GM19467 (cell line): ENCODE results near the gene CPA5.
"Not testable (repeated sequence)": the region's sequence is repeated elsewhere in the genome, so short reads cannot be mapped to it uniquely, and the experiment has no call there.

ENCODE experiments used
- ATAC-seq: cut with Tn5 transposase; IDR thresholded peaks from one replicate; pipeline ENCODE4 v1.9.1; 2021; ENCODE audit warnings: mild to moderate bottlenecking, moderate library complexity; ENCODE audit not compliant: unreplicated experiment

CPA5 gene

GRCh38 chr7:130374507-130374906 lies 29.9 kb downstream of the CPA5 start:
- ATAC-seq = no peak

- not testable (repeated sequence) for ATAC-seq
These were observed 31.8 kb downstream of the CPA5 start for GRCh38 chr7:130376461-130376860.

DNA sequence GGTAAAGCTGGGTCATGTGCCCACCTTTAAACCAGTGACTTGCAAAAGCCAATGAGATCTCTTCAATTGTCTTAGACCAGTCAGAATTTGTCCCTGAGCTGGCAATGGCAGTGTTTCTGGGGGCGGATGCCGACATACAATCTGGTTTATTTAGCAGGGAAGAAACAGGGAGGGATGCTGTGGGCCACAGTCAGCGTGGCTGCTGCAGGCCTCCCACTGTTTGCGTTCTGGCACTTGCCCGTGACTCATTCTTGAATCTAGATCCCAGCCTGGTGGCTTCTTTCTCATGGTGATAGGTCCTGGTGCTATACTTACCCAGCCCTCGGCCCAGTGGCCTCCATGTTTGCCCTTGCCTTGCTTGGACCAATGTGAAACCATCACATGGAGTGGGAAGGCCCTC lies 32.6 kb downstream of the CPA5 start:
- ATAC-seq = no peak

DNA sequence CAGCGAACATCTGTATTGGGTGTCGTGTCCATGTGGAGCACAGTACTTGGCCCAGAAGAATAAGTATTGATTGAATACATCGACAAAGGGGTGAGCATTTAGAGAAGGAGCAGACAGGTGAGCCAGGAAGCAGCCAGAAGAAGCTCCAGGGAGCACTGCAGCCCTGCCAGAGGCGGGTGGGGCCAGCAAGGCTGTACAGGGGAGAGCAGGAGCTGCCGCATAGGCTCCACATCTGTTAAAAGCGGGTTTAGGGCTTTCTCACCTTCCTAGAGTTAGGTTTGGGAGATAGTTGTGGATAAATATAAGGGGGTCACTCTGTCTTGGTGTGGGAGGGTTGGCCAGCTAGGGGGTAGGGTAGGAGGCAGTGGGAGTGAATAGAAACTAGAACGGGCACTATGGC lies 34.4 kb downstream of the CPA5 start:
- ATAC-seq = no peak

GRCh38 chr7:130379532-130379920 lies 34.9 kb downstream of the CPA5 start:
- no peak for ATAC-seq

- ATAC-seq = no peak
These were observed 35.6 kb downstream of the CPA5 start, which contains the start of gene CPA1 for GRCh38 chr7:130379921-130380860. CPA1 (plus strand) TSS chr7:130380494; CDS start chr7:130380521, 27 bp downstream.

- no peak for ATAC-seq
These were observed 36.3 kb downstream of the CPA5 start for GRCh38 chr7:130380861-130381455.

GRCh38 chr7:130381468-130382312 lies 37.1 kb downstream of the CPA5 start:
- ATAC-seq = no peak

DNA sequence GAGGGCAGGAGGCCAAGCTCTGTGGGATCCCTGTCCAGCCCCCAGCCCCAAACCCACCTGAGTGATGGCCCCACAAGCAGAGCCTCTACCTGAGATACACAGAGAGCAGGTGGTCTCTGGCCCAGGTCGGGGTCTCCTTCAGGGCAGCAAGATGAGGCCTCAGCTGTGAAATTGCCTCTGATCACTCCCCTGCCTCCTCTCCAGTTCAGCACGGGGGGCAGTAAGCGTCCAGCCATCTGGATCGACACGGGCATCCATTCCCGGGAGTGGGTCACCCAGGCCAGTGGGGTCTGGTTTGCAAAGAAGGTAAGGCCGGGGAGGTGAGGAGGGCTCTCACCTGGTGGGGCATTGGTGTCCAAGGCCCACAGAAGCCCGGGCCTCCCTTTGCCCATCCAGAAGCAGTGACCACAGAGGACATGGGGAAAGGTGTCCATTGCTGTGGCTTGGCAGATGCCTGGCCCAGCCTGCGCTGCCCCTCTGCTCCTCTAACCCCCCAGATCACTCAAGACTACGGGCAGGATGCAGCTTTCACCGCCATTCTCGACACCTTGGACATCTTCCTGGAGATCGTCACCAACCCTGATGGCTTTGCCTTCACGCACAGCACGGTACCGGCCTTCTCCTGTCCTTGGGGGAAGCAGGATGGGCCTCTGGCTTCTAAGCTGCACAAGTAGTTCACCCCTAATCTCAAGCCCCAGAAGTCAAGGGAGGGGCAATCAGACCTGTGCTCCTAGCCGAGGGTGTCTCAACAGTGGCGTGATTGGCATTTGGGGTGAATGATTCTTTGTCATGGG lies 38.8 kb downstream of the CPA5 start:
- ATAC-seq = no peak

GRCh38 chr7:130384371-130384801 lies 39.8 kb downstream of the CPA5 start:
- ATAC-seq = no peak

DNA sequence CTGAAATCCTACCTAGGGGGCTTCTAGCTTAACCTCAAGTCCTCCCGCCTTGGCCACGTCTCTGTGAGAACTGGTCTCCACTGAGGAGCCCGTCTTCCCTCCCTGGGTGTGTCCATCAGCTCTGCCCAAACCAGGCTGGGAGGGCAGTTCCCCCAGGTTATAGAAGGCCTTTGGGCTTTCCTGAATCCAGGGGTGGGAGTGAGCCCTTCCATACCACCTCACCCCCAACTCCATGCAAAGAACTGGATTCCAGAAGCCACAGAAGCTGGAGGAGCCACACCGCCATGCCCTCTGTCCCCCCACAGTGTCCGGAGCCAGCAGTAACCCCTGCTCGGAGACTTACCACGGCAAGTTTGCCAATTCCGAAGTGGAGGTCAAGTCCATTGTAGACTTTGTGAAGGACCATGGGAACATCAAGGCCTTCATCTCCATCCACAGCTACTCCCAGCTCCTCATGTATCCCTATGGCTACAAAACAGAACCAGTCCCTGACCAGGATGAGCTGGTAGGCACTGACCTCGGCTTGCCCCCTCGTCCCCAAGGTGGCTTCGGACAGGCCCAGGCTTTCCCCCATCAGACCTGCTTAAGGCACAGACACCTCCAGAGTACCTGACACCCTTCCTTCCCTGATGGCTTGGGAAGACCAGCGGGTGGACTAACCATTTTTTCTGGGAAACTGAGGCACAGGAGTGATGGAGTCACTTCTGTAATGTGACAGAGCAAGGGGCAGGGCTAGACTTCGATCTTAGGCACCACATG lies 40.4 kb downstream of the CPA5 start:
- ATAC-seq = no peak

- ATAC-seq = no peak
These were observed 41.0 kb downstream of the CPA5 start for GRCh38 chr7:130385600-130386066.

GRCh38 chr7:130386876-130387275 lies 42.3 kb downstream of the CPA5 start:
- no peak for ATAC-seq

- no peak for ATAC-seq
These were observed 42.7 kb downstream of the CPA5 start for GRCh38 chr7:130387306-130387627.

DNA sequence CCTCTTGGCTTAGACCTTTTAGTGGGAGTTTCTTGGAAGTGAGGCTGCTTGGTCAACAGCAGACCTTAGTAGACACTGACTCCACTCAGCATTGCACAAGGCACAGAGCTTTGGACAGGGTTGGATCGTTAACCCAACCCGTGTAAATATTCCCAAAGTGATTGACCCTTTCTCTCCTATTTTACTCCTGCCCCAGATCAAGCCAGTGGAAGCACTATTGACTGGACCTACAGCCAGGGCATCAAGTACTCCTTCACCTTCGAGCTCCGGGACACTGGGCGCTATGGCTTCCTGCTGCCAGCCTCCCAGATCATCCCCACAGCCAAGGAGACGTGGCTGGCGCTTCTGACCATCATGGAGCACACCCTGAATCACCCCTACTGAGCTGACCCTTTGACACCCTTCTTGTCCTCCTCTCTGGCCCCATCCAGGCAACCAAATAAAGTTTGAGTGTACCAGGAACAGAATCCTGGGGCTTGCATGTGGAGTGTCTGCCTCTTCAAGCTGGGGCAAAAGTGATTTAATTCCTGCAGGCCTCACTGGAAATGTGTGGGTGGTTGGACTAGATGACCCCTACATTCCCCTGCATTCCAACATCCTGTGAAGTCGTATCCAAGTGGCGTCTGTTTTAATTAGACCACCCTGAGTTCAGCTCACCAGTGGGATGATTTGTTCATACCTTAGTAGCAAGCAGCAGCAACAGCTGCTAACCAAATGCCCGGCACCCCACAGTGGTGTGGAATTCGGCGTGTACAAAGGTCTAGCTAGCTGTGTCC lies 43.2 kb downstream of the CPA5 start:
- no peak for ATAC-seq

DNA sequence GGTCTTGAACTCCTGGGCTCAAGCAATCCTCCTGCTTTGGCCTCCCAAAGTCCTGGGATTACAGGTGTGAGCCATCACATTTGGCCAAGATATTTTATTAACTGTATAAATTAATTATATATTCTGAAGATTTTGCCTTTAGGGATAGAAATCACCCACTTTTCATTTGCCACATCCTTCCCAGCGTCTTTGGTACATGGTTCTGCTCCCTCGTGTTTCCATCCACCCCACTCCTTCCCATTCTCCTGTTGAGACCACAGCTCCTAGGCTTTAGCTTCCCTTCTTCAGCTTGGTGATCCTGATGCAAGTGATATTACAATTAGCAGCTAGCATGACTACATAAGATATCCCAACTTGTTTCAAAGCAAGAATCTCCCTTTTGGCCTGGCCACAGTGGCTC lies 44.1 kb downstream of the CPA5 start:
- no peak for ATAC-seq

DNA sequence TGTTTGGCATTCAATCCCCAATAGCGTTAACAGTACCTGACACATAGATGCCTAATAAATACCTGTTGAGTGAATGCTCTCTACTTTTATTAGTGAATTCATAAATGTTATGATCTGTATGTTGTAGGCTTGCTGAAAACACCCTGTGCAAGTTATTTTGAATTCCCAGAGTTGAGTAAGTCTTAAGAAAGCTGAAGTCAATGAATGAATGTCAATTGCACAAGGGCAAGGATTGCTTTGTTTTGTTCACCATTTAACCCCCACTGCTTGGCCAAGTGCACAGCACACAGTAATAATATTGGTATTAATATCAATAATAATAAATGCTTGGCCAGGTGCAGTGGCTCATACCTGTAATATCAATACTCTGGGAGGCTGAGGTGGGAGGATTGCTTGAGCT lies 45.9 kb downstream of the CPA5 start:
- ATAC-seq = no peak

DNA sequence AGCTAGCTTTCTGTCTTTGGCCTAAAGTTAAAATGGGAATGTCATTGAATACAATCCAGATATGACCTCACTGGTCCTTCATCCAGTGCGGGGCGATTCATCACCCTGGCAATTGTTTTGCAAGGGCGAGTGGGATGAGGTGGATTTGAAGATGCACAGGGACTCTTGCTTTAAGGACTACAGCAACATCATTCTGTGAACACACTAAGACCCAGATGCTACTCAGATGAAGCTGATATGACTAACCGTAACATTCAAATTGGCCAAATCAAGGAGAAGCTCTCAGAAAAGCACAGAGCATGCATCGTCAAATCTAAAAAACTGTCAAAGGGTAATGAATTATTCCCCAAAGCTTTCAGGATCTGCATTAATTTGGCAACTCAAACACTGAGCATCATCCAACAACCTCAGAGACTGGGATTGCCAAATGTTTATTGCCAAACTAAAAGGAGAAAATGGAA lies 48.5 kb downstream of the CPA5 start:
- ATAC-seq = no peak

DNA sequence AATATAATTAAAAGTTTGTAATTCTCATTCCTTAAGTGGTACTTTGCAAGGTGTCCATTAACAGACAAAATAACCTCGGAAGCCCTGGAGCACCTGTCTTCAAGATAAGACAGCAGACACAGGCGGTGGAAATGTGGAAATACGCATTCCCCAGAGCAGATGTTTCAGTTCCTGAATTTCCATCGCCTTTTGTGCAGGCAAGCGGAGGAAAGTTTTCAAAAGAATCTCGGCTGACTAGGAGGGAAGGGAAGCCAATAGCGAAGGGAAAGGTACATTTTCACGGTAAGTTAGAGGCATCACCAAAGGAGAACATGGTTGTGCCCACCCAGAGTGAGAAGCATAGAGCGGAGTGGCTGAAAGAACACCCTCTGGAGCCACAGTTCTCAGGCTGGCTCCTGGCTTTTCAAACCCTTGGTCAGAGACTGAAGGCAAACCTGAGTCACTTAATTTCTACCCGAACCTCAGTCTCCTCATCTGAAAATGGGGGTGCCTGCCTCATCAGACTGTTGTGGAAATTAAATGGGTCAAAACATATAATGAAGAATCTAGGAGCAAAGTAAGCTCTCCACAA lies 49.3 kb downstream of the CPA5 start:
- no peak for ATAC-seq
